Forelimb muscle (tissue), 1 donor: ENCODE measurements around the gene CAMK1D. TPM values are rescaled to one million over a fixed set of nuclear protein-coding genes. Genes with fewer than 3 reads are reported as not detected.
"Not testable (repeated sequence)": the region's sequence is repeated elsewhere in the genome, so short reads cannot be mapped to it uniquely, and the experiment has no call there.

ENCODE experiments used
- DNase-seq: peaks from one replicate; pipeline ENCODE4 v3.0.0-alpha.2; 2013; ENCODE audit warnings: low read depth
- polyA plus RNA-seq: library from polyadenylated mRNA; unstranded; fragments of 120-200 nt; gene quantifications from one replicate; pipeline ENCODE4 v1.2.1, GENCODE V29; 2013; ENCODE audit not compliant: insufficient read length

Gene CAMK1D
- polyA plus RNA-seq, 1 donor = 3.6 TPM

GRCh38 chr10:12846718-12847117, 497.4 kb downstream of the CAMK1D start:
- no peak for DNase-seq

GRCh38 chr10:12847361-12847975, 498.1 kb downstream of the CAMK1D start:
- DNase-seq = no peak

GRCh38 chr10:12848439-12849173, 499.3 kb downstream of the CAMK1D start:
- DNase-seq = no peak

GRCh38 chr10:12849319-12850181, 500.2 kb downstream of the CAMK1D start:
- DNase-seq = no peak

GRCh38 chr10:12852687-12853086, 503.3 kb downstream of the CAMK1D start:
- DNase-seq = no peak

DNA sequence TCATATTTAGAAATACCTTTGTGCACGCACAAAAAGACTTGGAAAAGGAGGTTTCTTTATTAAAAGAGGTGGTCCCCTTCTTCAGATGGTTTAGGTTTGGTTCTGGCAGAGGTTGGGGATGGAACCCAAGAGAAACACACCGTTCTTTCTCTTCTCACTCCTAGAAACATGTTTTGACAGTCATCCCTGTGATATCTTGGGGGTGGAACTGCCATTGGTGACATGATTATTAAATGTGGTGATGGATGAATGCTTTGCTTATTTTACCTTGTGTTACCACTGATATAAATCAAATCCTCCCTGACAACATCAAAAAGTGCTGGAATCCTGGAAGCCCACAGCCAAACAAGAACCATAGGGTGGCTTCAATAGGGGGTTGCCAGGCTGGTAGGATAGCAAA, 505.6 kb downstream of the CAMK1D start:
- DNase-seq = no peak

- DNase-seq = no peak
Measured at GRCh38 chr10:12862459-12862858, 513.1 kb downstream of the CAMK1D start.

GRCh38 chr10:12865515-12865914, 516.2 kb downstream of the CAMK1D start:
- DNase-seq = not testable (repeated sequence)

GRCh38 chr10:12868229-12868628, 518.9 kb downstream of the CAMK1D start:
- no peak for DNase-seq

- DNase-seq = no peak
Measured at GRCh38 chr10:12869427-12869826, 520.1 kb downstream of the CAMK1D start.

GRCh38 chr10:12872577-12872976, 523.2 kb downstream of the CAMK1D start:
- no peak for DNase-seq

DNA sequence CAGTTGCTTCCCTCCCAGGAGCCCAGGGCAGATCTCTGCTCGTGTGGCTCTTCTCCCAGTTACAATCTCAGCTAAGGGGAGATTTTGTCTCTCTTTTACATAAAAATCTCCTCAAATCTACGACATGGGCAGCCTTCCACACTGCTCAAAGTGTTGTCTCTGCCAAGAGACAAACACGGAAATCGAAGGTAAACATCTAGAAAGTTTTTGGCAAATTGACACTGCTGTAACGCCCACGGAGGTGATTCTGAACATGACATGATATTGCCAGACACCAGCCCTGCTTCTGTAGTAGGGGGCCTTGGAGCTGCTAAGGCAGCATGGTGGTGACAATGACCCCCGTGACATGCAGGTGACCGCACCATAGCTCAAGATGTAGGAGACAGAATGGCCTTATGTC, 523.8 kb downstream of the CAMK1D start:
- no peak for DNase-seq

GRCh38 chr10:12874501-12874900, 525.2 kb downstream of the CAMK1D start:
- no peak for DNase-seq

DNA sequence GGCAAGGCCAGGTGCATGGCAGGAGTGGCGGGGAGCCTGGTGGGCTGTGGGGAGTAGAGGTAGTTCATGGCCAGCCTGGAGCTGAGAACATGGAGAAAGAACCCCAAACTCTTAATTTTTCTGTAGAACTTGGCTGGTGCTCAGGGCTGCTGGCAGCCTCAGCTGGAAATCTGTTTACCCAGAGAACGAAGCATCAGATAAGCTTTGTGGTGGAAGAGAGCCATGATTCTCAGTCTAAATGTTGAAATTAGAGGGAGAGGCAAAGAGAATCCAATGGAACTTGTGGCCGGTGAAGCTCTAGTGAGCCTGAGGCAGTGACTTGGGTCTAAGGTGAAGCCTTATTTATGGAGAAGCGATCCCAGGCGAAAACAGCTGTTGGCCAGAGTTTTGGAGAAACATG, 525.8 kb downstream of the CAMK1D start:
- no peak for DNase-seq

- no peak for DNase-seq
Measured at GRCh38 chr10:12876266-12876665, 526.9 kb downstream of the CAMK1D start.

DNA sequence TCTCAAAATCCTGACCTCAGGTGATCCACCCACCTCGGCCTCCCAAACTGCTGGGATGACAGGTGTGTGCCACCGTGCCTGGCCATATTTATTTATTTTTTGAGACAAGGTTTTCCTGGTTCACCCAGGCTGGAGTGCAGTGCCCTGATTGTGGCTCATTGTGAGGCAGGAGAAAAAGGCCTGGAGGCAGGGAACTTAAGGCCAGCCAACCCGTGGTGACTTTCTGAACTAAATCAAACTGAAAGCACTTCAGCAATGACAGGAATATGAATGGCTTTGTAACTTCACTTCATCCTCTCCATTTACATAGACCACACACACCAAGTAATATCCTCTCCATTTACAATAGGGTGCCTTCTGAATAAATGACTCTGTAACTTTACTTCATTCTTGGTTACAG, 527.8 kb downstream of the CAMK1D start:
- DNase-seq = no peak

GRCh38 chr10:12880423-12880822, 531.1 kb downstream of the CAMK1D start:
- no peak for DNase-seq

- no peak for DNase-seq
Measured at GRCh38 chr10:12884851-12885250, 535.5 kb downstream of the CAMK1D start.
